Central memory CD8-positive, alpha-beta T cell (primary cell): Measurements from ENCODE around the gene PIEZO2.
"Not testable (repeated sequence)": the region's sequence is repeated elsewhere in the genome, so short reads cannot be mapped to it uniquely, and the experiment has no call there.

Experiments
- ATAC-seq: fragments of 150-1000 bp; cut with Tn5 transposase; replicated peaks from 2 replicates; pipeline ENCODE4 v1.10.0; 2022; ENCODE audit warnings: mild to moderate bottlenecking, moderate FRiP score, moderate number of reproducible peaks; ENCODE audit not compliant: poor library complexity, severe bottlenecking; ENCODE audit errors: extremely low read depth
- DNase-seq, 2 donors: peaks; one replicate each; pipeline ENCODE4 v3.0.0; 2021; ENCODE audit warnings: low spot score in 2 of 2
- H3K27ac Mint-ChIP-seq: one replicate; pipeline ENCODE4 v1.8.0; 2022; ENCODE audit warnings: low read depth, mild to moderate bottlenecking, moderate library complexity, mixed read lengths
- H3K27me3 Mint-ChIP-seq: one replicate; pipeline ENCODE4 v1.8.0; 2022; ENCODE audit warnings: mixed read lengths
- H3K36me3 Mint-ChIP-seq: one replicate; pipeline ENCODE4 v1.8.0; 2022; ENCODE audit warnings: mild to moderate bottlenecking, moderate library complexity, mixed read lengths; ENCODE audit not compliant: insufficient read depth
- H3K4me1 Mint-ChIP-seq: one replicate; pipeline ENCODE4 v1.8.0; 2022; ENCODE audit warnings: mixed read lengths
- H3K4me3 Mint-ChIP-seq: one replicate; pipeline ENCODE4 v1.8.0; 2022; ENCODE audit warnings: mild to moderate bottlenecking, moderate library complexity, mixed read lengths
- H3K9me3 Mint-ChIP-seq: one replicate; pipeline ENCODE4 v1.8.0; 2022; ENCODE audit warnings: mixed read lengths

Gene PIEZO2

GRCh38 chr18:10681581-10682367 is 467.6 kb downstream of the PIEZO2 start:
- Mint-ChIP-seq H3K4me3 (no peak overlapping the region), H3K4me1 (no peaks in the 10 kb centered on the region), H3K27ac (no peak overlapping the region), H3K36me3 (no peaks in the 10 kb centered on the region), H3K9me3 (no peaks in the 10 kb centered on the region), H3K27me3 (peaks cover 14% of the 10 kb centered on the region)
- ATAC-seq (no peak), DNase-seq (no peak)

GRCh38 chr18:10680271-10680596 is 469.1 kb downstream of the PIEZO2 start:
- no peaks in the 10 kb centered on the region for H3K36me3 Mint-ChIP-seq
- H3K27me3 Mint-ChIP-seq, result peaks cover 14% of the 10 kb centered on the region
- DNase-seq (no peak), ATAC-seq (no peak)
- H3K27ac Mint-ChIP-seq, result no peak overlapping the region
- H3K9me3 Mint-ChIP-seq, result no peaks in the 10 kb centered on the region
- H3K4me1 Mint-ChIP-seq, result no peaks in the 10 kb centered on the region
- no peak overlapping the region for H3K4me3 Mint-ChIP-seq

GRCh38 chr18:10679557-10680270 is 469.7 kb downstream of the PIEZO2 start:
- DNase-seq, result no peak
- H3K27ac Mint-ChIP-seq, result no peak overlapping the region
- no peaks in the 10 kb centered on the region for H3K9me3 Mint-ChIP-seq
- H3K4me1 Mint-ChIP-seq, result no peaks in the 10 kb centered on the region
- no peaks in the 10 kb centered on the region for H3K36me3 Mint-ChIP-seq
- no peak overlapping the region for H3K4me3 Mint-ChIP-seq
- H3K27me3 Mint-ChIP-seq, result peaks cover 14% of the 10 kb centered on the region
- no peak for ATAC-seq

- DNase-seq, result no peak
- no peaks in the 10 kb centered on the region for H3K27me3 Mint-ChIP-seq
Observed at GRCh38 chr18:10671441-10671840, 477.9 kb downstream of the PIEZO2 start.

GRCh38 chr18:10670856-10671255 is 478.5 kb downstream of the PIEZO2 start:
- no peak for DNase-seq
- Mint-ChIP-seq H3K36me3 (peaks cover 3% of the 10 kb centered on the region), H3K27me3 (no peaks in the 10 kb centered on the region), H3K4me1 (no peaks in the 10 kb centered on the region), H3K9me3 (no peaks in the 10 kb centered on the region), H3K27ac (no peak overlapping the region), H3K4me3 (no peak overlapping the region)
- ATAC-seq, result no peak

More at GRCh38 chr18:10671441-10671840, 477.9 kb downstream of the PIEZO2 start:
- no peaks in the 10 kb centered on the region for H3K4me1 Mint-ChIP-seq
- no peaks in the 10 kb centered on the region for H3K9me3 Mint-ChIP-seq
- H3K36me3 Mint-ChIP-seq, result peaks cover 3% of the 10 kb centered on the region
- no peak overlapping the region for H3K27ac Mint-ChIP-seq
- H3K4me3 Mint-ChIP-seq, result no peak overlapping the region
- ATAC-seq, result no peak

- ATAC-seq (no peak), DNase-seq (no peak)
- Mint-ChIP-seq H3K27me3 (no peaks in the 10 kb centered on the region), H3K36me3 (peaks cover 3% of the 10 kb centered on the region), H3K27ac (no peak overlapping the region), H3K4me3 (no peak overlapping the region), H3K4me1 (no peaks in the 10 kb centered on the region), H3K9me3 (no peaks in the 10 kb centered on the region)
Observed at GRCh38 chr18:10669441-10670100, 479.8 kb downstream of the PIEZO2 start.

- H3K27me3 Mint-ChIP-seq, result peaks cover 36% of the 10 kb centered on the region
- H3K36me3 Mint-ChIP-seq, result peaks cover 5% of the 10 kb centered on the region
- no peak overlapping the region for H3K27ac Mint-ChIP-seq
- ATAC-seq (no peak), DNase-seq (no peak)
- H3K4me1 Mint-ChIP-seq, result no peaks in the 10 kb centered on the region
- no peak overlapping the region for H3K4me3 Mint-ChIP-seq
- H3K9me3 Mint-ChIP-seq, result no peaks in the 10 kb centered on the region
Observed at GRCh38 chr18:10663750-10664149, 485.6 kb downstream of the PIEZO2 start.

- no peak overlapping the region for H3K27ac Mint-ChIP-seq
- H3K4me1 Mint-ChIP-seq, result no peaks in the 10 kb centered on the region
- peaks cover 36% of the 10 kb centered on the region for H3K27me3 Mint-ChIP-seq
- no peak for ATAC-seq
- H3K4me3 Mint-ChIP-seq, result no peak overlapping the region
- H3K9me3 Mint-ChIP-seq, result no peaks in the 10 kb centered on the region
- H3K36me3 Mint-ChIP-seq, result peaks cover 2% of the 10 kb centered on the region
- DNase-seq, result no peak
Observed at GRCh38 chr18:10661317-10661716, 488.1 kb downstream of the PIEZO2 start.

GRCh38 chr18:10660179-10660884 is 489.0 kb downstream of the PIEZO2 start:
- ATAC-seq (no peak), DNase-seq (no peak)
- Mint-ChIP-seq H3K4me1 (no peaks in the 10 kb centered on the region), H3K27ac (no peak overlapping the region), H3K36me3 (peaks cover 2% of the 10 kb centered on the region), H3K27me3 (peaks cover 36% of the 10 kb centered on the region), H3K9me3 (no peaks in the 10 kb centered on the region), H3K4me3 (no peak overlapping the region)

- peaks cover 2% of the 10 kb centered on the region for H3K36me3 Mint-ChIP-seq
- DNase-seq (no peak), ATAC-seq (no peak)
- H3K4me1 Mint-ChIP-seq, result no peaks in the 10 kb centered on the region
- H3K27me3 Mint-ChIP-seq, result peaks cover 36% of the 10 kb centered on the region
- H3K27ac Mint-ChIP-seq, result no peak overlapping the region
- H3K9me3 Mint-ChIP-seq, result no peaks in the 10 kb centered on the region
- no peak overlapping the region for H3K4me3 Mint-ChIP-seq
Observed at GRCh38 chr18:10659594-10659993, 489.8 kb downstream of the PIEZO2 start.

GRCh38 chr18:10659000-10659399 is 490.4 kb downstream of the PIEZO2 start:
- DNase-seq (no peak), ATAC-seq (no peak)
- H3K36me3 Mint-ChIP-seq, result peaks cover 2% of the 10 kb centered on the region
- H3K27me3 Mint-ChIP-seq, result peaks cover 36% of the 10 kb centered on the region
- no peak overlapping the region for H3K27ac Mint-ChIP-seq
- H3K4me3 Mint-ChIP-seq, result no peak overlapping the region
- H3K4me1 Mint-ChIP-seq, result no peaks in the 10 kb centered on the region
- no peaks in the 10 kb centered on the region for H3K9me3 Mint-ChIP-seq

GRCh38 chr18:10644003-10644402 is 505.4 kb downstream of the PIEZO2 start:
- H3K4me3 Mint-ChIP-seq, H3K4me1 Mint-ChIP-seq, H3K9me3 Mint-ChIP-seq, H3K36me3 Mint-ChIP-seq, ATAC-seq, H3K27ac Mint-ChIP-seq, DNase-seq: not testable (repeated sequence)
- H3K27me3 Mint-ChIP-seq, result peaks cover 16% of the 10 kb centered on the region
